Activated T-cell treated with anti-CD3 and anti-CD28 coated beads, Interleukin-2, amount 50 U/mL, for 4 hours (primary cell): ENCODE data around the gene USP4. TPM values are rescaled to one million over a fixed set of nuclear protein-coding genes. Genes with fewer than 3 reads are reported as not detected.

ENCODE experiments used
- ATAC-seq, 2 donors: fragments of 200-7000 bp; cut with Tn5 transposase; one replicate each; pipeline ENCODE4 v1.10.0; 2021
- DNase-seq: peaks from one replicate; pipeline ENCODE4 v3.0.0-alpha.2; 2020
- H3K27me3 Mint-ChIP-seq: one replicate; pipeline ENCODE4 v1.8.0; 2021; ENCODE audit warnings: low read depth, mixed read lengths
- H3K36me3 Mint-ChIP-seq: one replicate; pipeline ENCODE4 v1.8.0; 2022; ENCODE audit warnings: mixed read lengths; ENCODE audit not compliant: insufficient read depth
- H3K4me1 Mint-ChIP-seq: one replicate; pipeline ENCODE4 v1.8.0; 2021; ENCODE audit warnings: low read depth, mixed read lengths
- H3K4me3 Mint-ChIP-seq: one replicate; pipeline ENCODE4 v1.8.0; 2021; ENCODE audit warnings: mild to moderate bottlenecking, moderate library complexity, mixed read lengths
- H3K9me3 Mint-ChIP-seq: one replicate; pipeline ENCODE4 v1.8.0; 2021; ENCODE audit warnings: mixed read lengths
- total RNA-seq, 3 donors: library from RNA; stranded (reverse); gene quantifications; one replicate each; pipeline ENCODE4 v1.2.1, GENCODE V29; 2021

The USP4 gene, protein sequence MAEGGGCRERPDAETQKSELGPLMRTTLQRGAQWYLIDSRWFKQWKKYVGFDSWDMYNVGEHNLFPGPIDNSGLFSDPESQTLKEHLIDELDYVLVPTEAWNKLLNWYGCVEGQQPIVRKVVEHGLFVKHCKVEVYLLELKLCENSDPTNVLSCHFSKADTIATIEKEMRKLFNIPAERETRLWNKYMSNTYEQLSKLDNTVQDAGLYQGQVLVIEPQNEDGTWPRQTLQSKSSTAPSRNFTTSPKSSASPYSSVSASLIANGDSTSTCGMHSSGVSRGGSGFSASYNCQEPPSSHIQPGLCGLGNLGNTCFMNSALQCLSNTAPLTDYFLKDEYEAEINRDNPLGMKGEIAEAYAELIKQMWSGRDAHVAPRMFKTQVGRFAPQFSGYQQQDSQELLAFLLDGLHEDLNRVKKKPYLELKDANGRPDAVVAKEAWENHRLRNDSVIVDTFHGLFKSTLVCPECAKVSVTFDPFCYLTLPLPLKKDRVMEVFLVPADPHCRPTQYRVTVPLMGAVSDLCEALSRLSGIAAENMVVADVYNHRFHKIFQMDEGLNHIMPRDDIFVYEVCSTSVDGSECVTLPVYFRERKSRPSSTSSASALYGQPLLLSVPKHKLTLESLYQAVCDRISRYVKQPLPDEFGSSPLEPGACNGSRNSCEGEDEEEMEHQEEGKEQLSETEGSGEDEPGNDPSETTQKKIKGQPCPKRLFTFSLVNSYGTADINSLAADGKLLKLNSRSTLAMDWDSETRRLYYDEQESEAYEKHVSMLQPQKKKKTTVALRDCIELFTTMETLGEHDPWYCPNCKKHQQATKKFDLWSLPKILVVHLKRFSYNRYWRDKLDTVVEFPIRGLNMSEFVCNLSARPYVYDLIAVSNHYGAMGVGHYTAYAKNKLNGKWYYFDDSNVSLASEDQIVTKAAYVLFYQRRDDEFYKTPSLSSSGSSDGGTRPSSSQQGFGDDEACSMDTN
- 10 to 100 TPM; 60.1 to 71.3 (median 61.6) TPM for total RNA-seq

DNA sequence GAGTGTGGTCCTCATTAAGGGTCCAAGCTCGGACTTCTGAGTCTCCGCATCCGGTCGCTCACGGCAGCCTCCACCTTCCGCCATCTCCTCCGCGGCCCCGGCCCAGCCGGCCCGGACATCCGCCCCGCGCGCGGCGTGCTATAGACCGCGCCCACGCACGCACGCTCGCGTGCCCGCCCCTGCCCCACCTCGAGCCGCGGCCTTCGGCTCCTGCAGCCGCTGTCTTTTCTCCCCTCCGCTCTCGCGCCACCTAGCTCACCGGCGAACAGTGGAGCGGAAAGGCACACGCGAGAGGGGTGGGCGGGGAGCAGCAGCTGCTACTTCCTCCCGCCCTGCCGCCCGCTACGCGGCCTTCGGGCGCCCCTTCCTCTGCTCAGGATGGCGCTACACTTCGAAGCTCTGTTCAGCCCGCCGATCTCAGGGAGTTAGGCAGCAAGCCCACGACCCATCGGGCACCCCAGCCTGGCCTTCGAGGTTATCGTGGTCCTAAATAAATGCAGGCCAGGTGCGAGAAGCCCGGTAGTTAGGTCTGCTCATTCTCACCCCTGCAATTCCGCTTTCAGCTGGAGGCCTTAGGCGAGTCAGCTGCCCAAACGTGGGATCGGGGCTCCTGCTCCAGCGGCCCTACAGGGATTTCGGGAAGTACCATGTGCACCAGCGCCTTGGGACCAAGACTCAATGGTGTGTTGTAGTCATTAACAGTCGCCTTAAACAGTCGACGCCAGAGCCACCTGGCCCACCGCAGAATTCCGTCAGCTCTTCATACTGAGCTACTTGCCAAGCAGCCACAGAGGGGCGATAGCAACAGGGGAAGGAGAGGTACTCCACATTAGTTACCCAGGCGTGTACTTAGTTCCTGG, at the start of gene USP4:
Gene USP4 (minus strand): TSS at position 113 of the 860 bp plus-strand sequence. CDS start 29 bp downstream, at position 84.
- DNase-seq (peak; percentile 91), ATAC-seq (peak; percentile 95)
- peaks cover 44% of the 10 kb centered on the region for H3K4me1 Mint-ChIP-seq
- peak within 1 kb of the TSS; percentile 96 for H3K4me3 Mint-ChIP-seq
- H3K36me3 Mint-ChIP-seq = peaks cover 9% of the 10 kb centered on the region
- no peaks in the 10 kb centered on the region for H3K27me3 Mint-ChIP-seq
- no peaks in the 10 kb centered on the region for H3K9me3 Mint-ChIP-seq

DNA sequence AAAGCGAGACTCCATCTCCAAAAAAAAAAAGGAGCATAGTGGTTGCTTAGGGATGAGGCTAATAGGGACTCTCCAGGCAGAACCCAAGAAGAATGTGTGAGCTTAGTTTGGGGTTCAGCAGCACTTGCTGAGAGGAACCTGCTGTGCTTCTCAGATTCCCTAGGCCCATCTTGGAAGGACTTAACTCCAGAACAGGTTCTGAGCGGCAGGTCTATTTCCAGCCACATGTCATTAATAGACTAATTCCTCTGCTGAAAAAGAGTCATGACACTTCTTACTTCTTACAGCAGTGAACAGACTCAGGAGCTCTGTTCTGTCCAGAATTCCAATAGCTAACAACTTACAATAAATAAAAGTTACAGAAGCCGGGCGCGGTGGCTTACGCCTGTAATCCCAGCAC, 49.4 kb upstream of the USP4 start:
- H3K9me3 Mint-ChIP-seq = no peaks in the 10 kb centered on the region

DNA sequence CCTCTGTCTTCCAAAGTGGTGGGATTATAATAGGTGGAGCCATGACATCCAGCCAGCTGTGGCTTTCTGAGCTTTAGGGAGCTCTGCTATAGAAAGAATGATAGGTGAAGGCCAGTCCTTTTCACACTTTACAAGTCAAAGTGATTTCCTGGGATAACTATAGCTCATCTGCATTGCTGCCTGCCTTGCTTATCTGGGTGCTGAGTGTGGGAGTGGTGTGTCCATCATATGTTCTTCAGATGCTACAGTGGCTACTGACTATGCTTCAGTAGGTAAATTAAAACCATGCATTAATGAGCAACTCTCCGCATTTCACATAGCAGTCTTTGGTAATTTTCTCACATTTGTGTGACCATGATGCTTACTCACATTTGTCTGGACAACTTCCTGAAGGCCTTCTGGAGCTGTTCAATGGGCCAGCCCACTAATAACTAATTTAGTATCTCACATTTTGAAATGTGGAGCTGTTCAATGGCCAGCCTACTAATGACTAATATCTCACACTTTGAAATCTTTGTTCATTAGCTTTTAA, 48.5 kb upstream of the USP4 start:
- H3K36me3 Mint-ChIP-seq = peaks cover 14% of the 10 kb centered on the region
- DNase-seq (no peak), ATAC-seq (no peak)
- H3K9me3 Mint-ChIP-seq = no peaks in the 10 kb centered on the region
- H3K27me3 Mint-ChIP-seq = no peaks in the 10 kb centered on the region
- H3K4me1 Mint-ChIP-seq = peaks cover 55% of the 10 kb centered on the region
- H3K4me3 Mint-ChIP-seq = no peak overlapping the region

More for the DNA sequence above, 49.4 kb upstream of the USP4 start:
- Mint-ChIP-seq H3K4me3 (no peak overlapping the region), H3K4me1 (peaks cover 50% of the 10 kb centered on the region), H3K27me3 (no peaks in the 10 kb centered on the region), H3K36me3 (peaks cover 12% of the 10 kb centered on the region)
- DNase-seq = no peak
- no peak for ATAC-seq

DNA sequence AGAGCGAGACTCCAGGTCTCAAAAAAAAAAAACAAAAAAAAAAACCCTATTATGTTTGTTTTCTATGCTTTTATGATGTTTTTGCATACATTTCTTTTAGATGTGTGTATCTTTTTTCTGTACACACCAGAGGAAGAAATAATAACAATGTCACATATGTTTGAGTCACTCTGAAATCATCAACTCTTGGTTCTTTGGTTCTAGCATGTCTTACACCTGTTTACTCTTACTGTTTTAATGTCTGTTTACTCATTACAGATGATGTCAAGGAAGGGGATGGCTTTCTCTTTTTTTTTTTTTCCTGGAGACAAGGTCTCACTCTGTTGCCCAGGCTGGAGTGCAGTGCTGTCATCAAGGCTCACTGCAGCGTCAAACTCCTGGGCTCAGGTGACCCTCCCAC, 47.9 kb upstream of the USP4 start:
- Mint-ChIP-seq H3K9me3 (no peaks in the 10 kb centered on the region), H3K4me3 (no peak overlapping the region), H3K27me3 (no peaks in the 10 kb centered on the region), H3K4me1 (peaks cover 55% of the 10 kb centered on the region), H3K36me3 (peaks cover 12% of the 10 kb centered on the region)
- DNase-seq = no peak
- peak; percentile 40 to 70 for ATAC-seq

DNA sequence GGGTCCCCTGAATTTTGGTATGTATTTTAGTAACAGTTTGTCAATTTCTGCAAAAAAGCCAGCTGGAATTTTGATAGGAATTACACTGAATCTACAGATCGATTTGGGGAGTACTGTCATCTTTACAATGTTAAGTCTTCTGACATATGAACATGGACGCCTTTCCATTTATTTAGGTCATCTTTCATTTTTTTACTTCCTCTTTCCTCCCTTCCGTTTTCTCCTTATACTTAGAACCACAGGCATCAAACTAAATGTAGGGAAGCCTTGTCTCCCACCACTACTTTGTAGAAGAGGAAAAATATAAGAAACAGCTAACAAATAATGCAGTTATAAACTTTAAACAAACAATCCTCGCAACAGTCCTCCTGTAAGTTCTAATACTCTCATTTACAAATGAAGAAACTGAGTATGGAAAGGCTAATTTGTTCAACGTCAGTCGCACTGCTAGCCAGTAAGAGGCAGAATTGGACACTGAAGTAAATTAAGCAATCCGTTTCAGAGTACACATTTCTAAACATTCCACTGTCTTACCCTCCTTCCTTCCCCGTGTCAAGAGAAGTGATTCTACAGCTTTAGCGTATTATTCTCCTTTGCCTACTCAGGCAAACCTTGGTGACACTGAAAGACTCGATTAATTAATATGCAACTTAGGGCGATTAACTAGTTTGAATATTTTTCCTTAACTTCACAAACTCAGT, 46.4 kb upstream of the USP4 start:
- Mint-ChIP-seq H3K9me3 (no peaks in the 10 kb centered on the region), H3K4me1 (peaks cover 57% of the 10 kb centered on the region), H3K27me3 (no peaks in the 10 kb centered on the region), H3K36me3 (peaks cover 12% of the 10 kb centered on the region), H3K4me3 (no peak overlapping the region)
- ATAC-seq (no peak), DNase-seq (no peak)

DNA sequence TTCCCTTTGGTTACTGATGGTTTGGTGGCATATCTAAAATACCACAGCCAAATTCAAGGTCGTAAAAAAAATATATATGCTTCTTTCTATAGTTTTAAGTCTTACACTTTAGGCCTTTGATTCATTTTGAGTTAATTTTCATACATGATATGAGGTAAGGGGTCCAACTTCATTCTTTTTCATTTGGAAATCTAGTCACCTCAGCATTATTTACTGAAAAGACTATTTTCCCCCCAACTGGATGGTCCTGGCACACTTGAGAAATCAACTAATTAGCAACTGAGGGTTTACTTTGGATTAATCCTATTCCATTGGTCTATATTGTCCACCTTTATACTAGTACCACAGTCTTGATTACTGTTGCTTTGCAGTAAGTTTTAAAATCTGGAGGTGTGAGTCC, 45.8 kb upstream of the USP4 start:
- Mint-ChIP-seq H3K4me3 (no peak overlapping the region), H3K9me3 (no peaks in the 10 kb centered on the region), H3K27me3 (no peaks in the 10 kb centered on the region), H3K4me1 (peaks cover 57% of the 10 kb centered on the region), H3K36me3 (peaks cover 12% of the 10 kb centered on the region)
- DNase-seq = no peak
- ATAC-seq = no peak

DNA sequence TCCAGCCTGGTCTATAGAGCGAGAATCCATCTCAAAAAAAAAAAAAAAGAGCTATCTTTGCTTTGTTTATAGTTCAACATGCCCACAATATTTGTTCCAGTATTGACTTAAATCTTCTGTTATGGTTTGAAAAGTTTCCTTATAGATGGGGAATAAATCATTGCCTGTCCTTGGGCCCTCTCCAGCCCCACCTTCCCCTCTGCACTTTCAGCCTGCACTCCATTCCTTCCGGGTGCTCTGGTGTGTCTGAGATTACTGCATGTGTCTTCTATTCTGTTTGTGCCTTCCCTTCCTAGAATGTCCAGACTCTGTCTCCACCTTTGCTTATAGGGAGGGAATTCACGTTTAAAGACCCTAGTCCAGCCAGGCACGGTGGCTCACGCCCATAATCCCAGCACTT, 43.5 kb upstream of the USP4 start:
- ATAC-seq (no peak), DNase-seq (no peak)
- peaks cover 10% of the 10 kb centered on the region for H3K36me3 Mint-ChIP-seq
- H3K27me3 Mint-ChIP-seq = no peaks in the 10 kb centered on the region
- H3K4me3 Mint-ChIP-seq = no peak overlapping the region
- no peaks in the 10 kb centered on the region for H3K9me3 Mint-ChIP-seq
- peaks cover 60% of the 10 kb centered on the region for H3K4me1 Mint-ChIP-seq

DNA sequence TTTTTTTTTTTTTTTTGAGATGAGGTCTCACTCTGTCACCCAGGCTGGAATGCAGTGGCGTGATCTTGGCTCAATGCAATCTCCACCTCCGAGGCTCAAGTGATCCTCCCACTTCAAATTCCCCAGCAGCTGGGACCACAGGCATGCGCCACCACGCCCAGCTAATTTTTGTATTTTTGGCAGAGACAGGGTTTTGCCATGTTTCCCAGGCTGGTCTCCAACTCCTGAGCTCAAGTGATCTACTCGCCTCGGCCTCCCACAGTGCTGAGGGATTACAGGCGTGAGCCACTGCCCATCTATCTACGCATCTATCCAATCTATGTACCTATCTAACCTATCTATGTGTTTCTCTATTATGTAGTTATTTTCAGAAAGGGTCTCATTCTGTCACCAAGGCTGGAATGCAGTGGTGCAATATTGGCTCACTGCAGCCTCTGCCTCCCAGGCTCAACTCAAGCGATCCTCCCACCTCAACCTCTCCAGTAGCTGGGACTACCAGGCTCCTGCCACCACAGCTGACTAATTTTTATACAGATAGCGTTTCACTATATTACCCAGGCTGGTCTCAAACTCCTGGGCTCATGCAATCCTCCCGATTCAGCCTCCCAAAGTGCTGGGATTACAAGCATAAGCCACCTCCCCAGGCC, 38.5 kb upstream of the USP4 start:
- ATAC-seq = no peak
- DNase-seq = no peak
- Mint-ChIP-seq H3K27me3 (no peaks in the 10 kb centered on the region), H3K36me3 (peaks cover 12% of the 10 kb centered on the region), H3K4me3 (no peak overlapping the region), H3K4me1 (peaks cover 42% of the 10 kb centered on the region), H3K9me3 (no peaks in the 10 kb centered on the region)

DNA sequence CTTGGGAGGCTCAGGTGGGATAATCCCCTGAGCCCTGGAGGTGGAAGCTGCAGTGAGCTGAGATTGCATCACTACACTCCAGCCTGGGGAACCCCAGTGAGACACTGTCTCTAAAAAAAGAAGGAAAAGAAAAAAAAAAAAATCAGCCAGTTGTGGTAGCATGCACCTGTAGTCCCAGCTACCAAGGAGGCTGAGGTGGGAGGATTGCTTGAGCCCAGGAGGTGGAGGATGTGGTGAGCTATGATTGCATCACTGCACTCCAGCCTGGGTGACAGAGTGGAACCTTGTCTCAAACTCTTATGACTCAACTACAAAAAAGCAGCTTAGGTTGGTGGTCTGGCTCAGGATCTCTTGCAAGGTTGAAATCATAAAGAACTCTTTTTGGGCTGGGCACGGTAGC, 37.6 kb upstream of the USP4 start:
- peak; percentile 56 for DNase-seq
- Mint-ChIP-seq H3K4me3 (no peak overlapping the region), H3K9me3 (no peaks in the 10 kb centered on the region), H3K4me1 (peaks cover 41% of the 10 kb centered on the region), H3K27me3 (no peaks in the 10 kb centered on the region), H3K36me3 (peaks cover 18% of the 10 kb centered on the region)
- peak; percentile 90 to 93 for ATAC-seq

DNA sequence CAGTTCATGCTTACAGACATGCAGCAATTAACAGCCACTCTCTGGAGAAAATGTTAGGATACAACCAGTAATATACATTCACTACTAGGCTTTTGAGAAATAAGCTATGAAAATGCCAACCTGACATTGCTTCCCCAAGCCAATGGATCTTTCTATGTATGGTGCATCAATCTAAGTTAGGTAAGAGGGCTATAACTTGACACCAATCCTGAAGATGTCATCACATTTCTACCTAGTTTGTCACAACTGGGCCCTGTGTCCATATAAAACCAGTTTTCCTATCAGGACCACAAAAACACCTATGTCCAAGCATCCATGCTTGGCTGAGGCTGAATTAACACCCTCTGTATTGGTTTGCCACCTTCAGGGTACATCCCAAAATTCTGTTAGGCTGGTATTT, 32.1 kb upstream of the USP4 start:
- Mint-ChIP-seq H3K4me3 (no peak overlapping the region), H3K27me3 (no peaks in the 10 kb centered on the region), H3K4me1 (peaks cover 20% of the 10 kb centered on the region), H3K36me3 (peaks cover 33% of the 10 kb centered on the region), H3K9me3 (no peaks in the 10 kb centered on the region)
- ATAC-seq (no peak), DNase-seq (no peak)

DNA sequence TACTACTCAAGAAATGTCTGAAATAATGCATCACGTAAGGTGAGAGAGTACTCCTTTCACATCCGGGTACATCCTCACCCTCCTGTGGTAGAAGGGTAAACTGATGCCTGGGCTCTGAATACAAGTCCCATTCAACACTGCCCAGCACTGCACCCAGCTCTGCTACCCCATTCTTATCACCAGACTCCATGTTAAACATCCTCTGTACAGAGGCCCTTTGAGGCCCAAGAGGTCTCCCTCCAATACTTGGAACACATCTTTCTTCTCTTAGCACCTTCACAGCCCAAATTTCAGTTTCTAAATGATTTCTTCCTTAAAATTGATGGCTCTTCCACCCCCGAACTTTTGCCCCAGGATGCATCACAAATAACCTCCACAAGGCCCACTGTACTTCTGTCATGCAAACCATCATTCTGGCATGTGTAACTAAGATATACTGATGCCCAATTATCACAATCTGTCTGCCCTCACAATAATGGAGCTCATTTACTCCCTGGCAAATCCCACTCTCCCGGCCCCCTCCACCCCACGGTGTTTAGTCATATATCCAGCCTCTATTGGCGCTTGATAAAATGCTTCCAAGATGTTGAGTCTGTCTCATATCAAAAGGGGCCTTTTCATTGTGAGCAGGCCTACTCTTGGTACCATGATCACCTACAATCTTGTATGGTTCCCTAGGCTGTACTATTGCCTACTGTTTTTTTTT, 30.9 kb upstream of the USP4 start:
- no peak for ATAC-seq
- H3K4me1 Mint-ChIP-seq = peaks cover 19% of the 10 kb centered on the region
- no peak overlapping the region for H3K4me3 Mint-ChIP-seq
- H3K27me3 Mint-ChIP-seq = no peaks in the 10 kb centered on the region
- no peaks in the 10 kb centered on the region for H3K9me3 Mint-ChIP-seq
- H3K36me3 Mint-ChIP-seq = peaks cover 40% of the 10 kb centered on the region
- DNase-seq = no peak

DNA sequence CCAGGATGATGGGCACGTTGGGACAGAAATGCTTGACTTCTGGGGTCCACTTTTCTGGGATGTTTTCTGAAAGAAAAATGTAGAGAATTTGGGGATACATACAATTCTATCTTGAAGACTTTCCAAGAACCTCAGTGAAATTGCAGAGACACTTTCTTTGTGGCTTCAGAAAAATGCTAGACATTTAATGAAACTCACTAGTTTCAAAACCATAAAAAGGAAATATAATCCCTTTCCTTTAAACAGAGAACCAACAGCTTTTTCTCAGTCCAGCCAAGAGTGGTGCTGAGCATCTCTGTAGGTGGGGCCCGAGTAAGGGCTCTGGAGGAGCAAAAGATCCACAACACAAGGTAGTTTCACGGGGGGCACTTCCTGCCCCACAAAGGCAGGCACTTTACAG, 22.7 kb upstream of the USP4 start:
- no peak for DNase-seq
- peaks cover 26% of the 10 kb centered on the region for H3K36me3 Mint-ChIP-seq
- H3K4me3 Mint-ChIP-seq = no peak overlapping the region
- no peaks in the 10 kb centered on the region for H3K9me3 Mint-ChIP-seq
- no peak for ATAC-seq
- peaks cover 10% of the 10 kb centered on the region for H3K4me1 Mint-ChIP-seq
- no peaks in the 10 kb centered on the region for H3K27me3 Mint-ChIP-seq
